Measurements from ENCODE around the gene OSBPL3. TPM values are rescaled to one million over a fixed set of nuclear protein-coding genes. Genes with fewer than 3 reads are reported as not detected.

The OSBPL3 gene
- total RNA-seq, 1 experiment from 2014 or later, result 45.1 TPM

- Mint-ChIP-seq H3K4me1 (ENCODE audit: low read depth, unreplicated experiment) (peaks cover 7% of the 10 kb centered on the region), H3K27ac (ENCODE audit: unreplicated experiment) (no peak overlapping the region), H3K4me3 (ENCODE audit: unreplicated experiment) (no peak overlapping the region), H3K9me3 (ENCODE audit: unreplicated experiment) (no peaks in the 10 kb centered on the region), H3K27me3 (ENCODE audit: insufficient read depth, unreplicated experiment) (no peaks in the 10 kb centered on the region), H3K36me3 (ENCODE audit: insufficient read depth, unreplicated experiment) (no peaks in the 10 kb centered on the region)
- Histone ChIP-seq H3K4me1 (no peaks in the 10 kb centered on the region), H3K9me3 (no peaks in the 10 kb centered on the region), H3K27me3 (replicated peaks; ENCODE audit: control insufficient read depth, insufficient read depth, low read length) (no peaks in the 10 kb centered on the region), H3K36me3 (ENCODE audit: control insufficient read depth, insufficient read depth, low read length) (no peaks in the 10 kb centered on the region; the same call in 1 of the 2 replicates), H3K4me3 (ENCODE audit: low read depth, low read length) (no peak overlapping the region)
- no TSS peak for BruUV-seq (replicated peaks)
- no peak for TF ChIP-seq CTCF (IDR thresholded peaks at IDR 0.05; ENCODE audit: insufficient read depth in 1 of 2, low read depth in 1 of 2, low read length in 1 of 2, severe bottlenecking in 1 of 2, unreplicated experiment in 1 of 2)
- CTCF ChIA-PET, result no interaction called here
- POLR2A ChIA-PET, result no interaction called here
- DNase-seq, result no peak
- intact Hi-C loops (cut with micrococcal nuclease; ENCODE audit: unreplicated experiment), result no loop called here
Observed at GRCh38 chr7:24912874-24913514, 67.0 kb downstream of the OSBPL3 start.

GRCh38 chr7:24912424-24912823 lies 67.6 kb downstream of the OSBPL3 start:
- H3K9me3 ChIP-seq, result no peaks in the 10 kb centered on the region
- Mint-ChIP-seq H3K4me3 (ENCODE audit: unreplicated experiment) (no peak overlapping the region), H3K27me3 (ENCODE audit: insufficient read depth, unreplicated experiment) (no peaks in the 10 kb centered on the region), H3K27ac (ENCODE audit: unreplicated experiment) (no peak overlapping the region), H3K4me1 (ENCODE audit: low read depth, unreplicated experiment) (peaks cover 7% of the 10 kb centered on the region), H3K9me3 (ENCODE audit: unreplicated experiment) (no peaks in the 10 kb centered on the region), H3K36me3 (ENCODE audit: insufficient read depth, unreplicated experiment) (no peaks in the 10 kb centered on the region)
- no peaks in the 10 kb centered on the region for H3K4me1 ChIP-seq
- intact Hi-C loops (cut with micrococcal nuclease; ENCODE audit: unreplicated experiment), result no loop called here
- H3K4me3 ChIP-seq (ENCODE audit: low read depth, low read length), result no peak overlapping the region
- no peak for TF ChIP-seq CTCF (IDR thresholded peaks at IDR 0.05; ENCODE audit: insufficient read depth in 1 of 2, low read depth in 1 of 2, low read length in 1 of 2, severe bottlenecking in 1 of 2, unreplicated experiment in 1 of 2)
- ChIA-PET CTCF (no interaction called here), POLR2A (no interaction called here)
- no peak for DNase-seq
- no peaks in the 10 kb centered on the region; the same call in 1 of the 2 replicates for H3K36me3 ChIP-seq (ENCODE audit: control insufficient read depth, insufficient read depth, low read length)
- no peaks in the 10 kb centered on the region for H3K27me3 ChIP-seq (replicated peaks; ENCODE audit: control insufficient read depth, insufficient read depth, low read length)
- BruUV-seq (replicated peaks), result no TSS peak

- Histone ChIP-seq H3K9me3 (no peaks in the 10 kb centered on the region), H3K27me3 (replicated peaks; ENCODE audit: control insufficient read depth, insufficient read depth, low read length) (no peaks in the 10 kb centered on the region), H3K4me3 (ENCODE audit: low read depth, low read length) (no peak overlapping the region), H3K36me3 (ENCODE audit: control insufficient read depth, insufficient read depth, low read length) (no peaks in the 10 kb centered on the region; the same call in 1 of the 2 replicates), H3K4me1 (peaks cover 6% of the 10 kb centered on the region)
- BruUV-seq (replicated peaks), result no TSS peak
- intact Hi-C loops (cut with micrococcal nuclease; ENCODE audit: unreplicated experiment), result no loop called here
- Mint-ChIP-seq H3K9me3 (ENCODE audit: unreplicated experiment) (no peaks in the 10 kb centered on the region), H3K4me3 (ENCODE audit: unreplicated experiment) (no peak overlapping the region), H3K27me3 (ENCODE audit: insufficient read depth, unreplicated experiment) (no peaks in the 10 kb centered on the region), H3K4me1 (ENCODE audit: low read depth, unreplicated experiment) (peaks cover under 1% of the 10 kb centered on the region), H3K36me3 (ENCODE audit: insufficient read depth, unreplicated experiment) (no peaks in the 10 kb centered on the region), H3K27ac (ENCODE audit: unreplicated experiment) (no peak overlapping the region)
- no peak for TF ChIP-seq CTCF (IDR thresholded peaks at IDR 0.05; ENCODE audit: insufficient read depth in 1 of 2, low read depth in 1 of 2, low read length in 1 of 2, severe bottlenecking in 1 of 2, unreplicated experiment in 1 of 2)
- ChIA-PET CTCF (no interaction called here), POLR2A (no interaction called here)
- no peak for DNase-seq
Observed at GRCh38 chr7:24911213-24911603, 68.8 kb downstream of the OSBPL3 start.
